Chondrocyte (in vitro differentiated cells): Measurements from ENCODE around the gene MRPL53. TPM values are rescaled to one million over a fixed set of nuclear protein-coding genes. Genes with fewer than 3 reads are reported as not detected.

Experiments
- DNase-seq: peaks from one replicate; pipeline ENCODE4 v3.0.0; 2021; ENCODE audit warnings: mixed read lengths, low spot score
- H3K27ac Mint-ChIP-seq: one replicate; pipeline ENCODE4 v1.8.0; 2021; ENCODE audit warnings: mild to moderate bottlenecking, moderate library complexity, mixed read lengths; ENCODE audit not compliant: unreplicated experiment
- H3K27me3 Mint-ChIP-seq: 2 replicates; pipeline ENCODE4 v1.8.0; 2021; ENCODE audit warnings: low read depth, mixed read lengths
- H3K36me3 Mint-ChIP-seq: 2 replicates; pipeline ENCODE4 v1.8.0; 2021; ENCODE audit warnings: low read depth, mixed read lengths
- H3K4me1 Mint-ChIP-seq: 2 replicates; pipeline ENCODE4 v1.8.0; 2021; ENCODE audit warnings: low read depth, mild to moderate bottlenecking, mixed read lengths
- H3K4me3 Mint-ChIP-seq: one replicate; pipeline ENCODE4 v1.8.0; 2021; ENCODE audit warnings: mild to moderate bottlenecking, moderate library complexity, mixed read lengths; ENCODE audit not compliant: unreplicated experiment
- H3K9me3 Mint-ChIP-seq: 2 replicates; pipeline ENCODE4 v1.8.0; 2021; ENCODE audit warnings: low read depth, mixed read lengths
- CTCF ChIP-seq: fragments of 200-600 bp; sonication (generic); IDR thresholded peaks from 2 replicates; pipeline ENCODE4 v1.5.0; 2021; ENCODE audit warnings: antibody characterized with exemption, mild to moderate bottlenecking, moderate library complexity
- total RNA-seq: library from RNA; stranded (reverse); gene quantifications from 3 replicates; pipeline ENCODE4 v1.2.1, GENCODE V29; 2021

The MRPL53 gene
- total RNA-seq, 1 donor from 2014 or later: 49.5 TPM

GRCh38 chr2:74425523-74425922, 47.0 kb downstream of the MRPL53 start:
- Mint-ChIP-seq H3K27ac (no peak overlapping the region), H3K9me3 (no peaks in the 10 kb centered on the region), H3K4me1 (peaks cover 12% of the 10 kb centered on the region), H3K27me3 (no peaks in the 10 kb centered on the region), H3K36me3 (peaks cover 30% of the 10 kb centered on the region), H3K4me3 (no peak overlapping the region)
- TF ChIP-seq CTCF: no peak
- no peak for DNase-seq

GRCh38 chr2:74424995-74425406, 47.5 kb downstream of the MRPL53 start:
- Mint-ChIP-seq H3K36me3 (peaks cover 27% of the 10 kb centered on the region), H3K27me3 (no peaks in the 10 kb centered on the region), H3K27ac (no peak overlapping the region), H3K9me3 (no peaks in the 10 kb centered on the region), H3K4me1 (peaks cover 12% of the 10 kb centered on the region), H3K4me3 (no peak overlapping the region)
- DNase-seq: no peak
- TF ChIP-seq CTCF: no peak

- Mint-ChIP-seq H3K27ac (no peak overlapping the region), H3K4me3 (no peak overlapping the region)
Measured at GRCh38 chr2:74424139-74424992, 48.1 kb downstream of the MRPL53 start.

GRCh38 chr2:74423231-74424095, 49.0 kb downstream of the MRPL53 start:
- no peak for TF ChIP-seq CTCF
- Mint-ChIP-seq H3K9me3 (no peaks in the 10 kb centered on the region), H3K4me1 (peaks cover 12% of the 10 kb centered on the region), H3K27ac (no peak overlapping the region), H3K4me3 (no peak overlapping the region), H3K27me3 (no peaks in the 10 kb centered on the region), H3K36me3 (peaks cover 17% of the 10 kb centered on the region)
- no peak for DNase-seq

More at GRCh38 chr2:74424139-74424992, 48.1 kb downstream of the MRPL53 start:
- Mint-ChIP-seq H3K36me3 (peaks cover 24% of the 10 kb centered on the region), H3K4me1 (peaks cover 12% of the 10 kb centered on the region), H3K27me3 (no peaks in the 10 kb centered on the region), H3K9me3 (no peaks in the 10 kb centered on the region)
- no peak for TF ChIP-seq CTCF
- no peak for DNase-seq

Other genes starting within 250 kb of the MRPL53 start
- 0.65 to 2.2 TPM (median 1.2 TPM) in 3 replicates for gene SLC4A5, start 129.3 kb downstream of the MRPL53 start, total RNA-seq
- 157 to 167 TPM (median 161 TPM) in 3 replicates for gene DCTN1, start 92.4 kb downstream of the MRPL53 start, total RNA-seq
- gene C2orf81, start 51.1 kb downstream of the MRPL53 start, total RNA-seq: 1.3 to 3.4 TPM (median 1.5 TPM) in 3 replicates
- gene WDR54, start 51.0 kb downstream of the MRPL53 start, total RNA-seq: 10.4 to 11.2 TPM (median 11.0 TPM) in 3 replicates
- 18.3 to 32.4 TPM (median 20.4 TPM) in 3 replicates for gene RTKN, start 30.7 kb downstream of the MRPL53 start, total RNA-seq
- 23.2 to 35.0 TPM (median 24.3 TPM) in 3 replicates for gene INO80B, start 17.6 kb downstream of the MRPL53 start, total RNA-seq
- 56.1 to 93.0 TPM (median 62.4 TPM) in 3 replicates for gene WBP1, start 14.2 kb downstream of the MRPL53 start, total RNA-seq
- 62.6 to 79.0 TPM (median 67.1 TPM) in 3 replicates for gene MOGS, start 7.3 kb downstream of the MRPL53 start, total RNA-seq
- 12.7 to 21.9 TPM (median 13.3 TPM) in 3 replicates for gene CCDC142, start 10.3 kb upstream of the MRPL53 start, total RNA-seq
- 17.4 to 25.4 TPM (median 18.1 TPM) in 3 replicates for gene TTC31, start 10.4 kb upstream of the MRPL53 start, total RNA-seq
- gene LBX2, start 26.9 kb upstream of the MRPL53 start, total RNA-seq: 0.90 to 2.3 TPM (median 1.3 TPM) in 3 replicates
- gene PCGF1, start 35.0 kb upstream of the MRPL53 start, total RNA-seq: 26.1 to 30.7 TPM (median 30.0 TPM) in 3 replicates
- 0.10 TPM in 1 of 3 replicates, not detected in the others for gene TLX2, start 41.8 kb upstream of the MRPL53 start, total RNA-seq
- gene DQX1, start 53.6 kb upstream of the MRPL53 start, total RNA-seq: 0.34 TPM in 1 of 3 replicates, not detected in the others
- gene AUP1, start 57.0 kb upstream of the MRPL53 start, total RNA-seq: 76.8 to 94.3 TPM (median 79.8 TPM) in 3 replicates
- 23.8 to 31.2 TPM (median 24.2 TPM) in 3 replicates for gene HTRA2, start 57.3 kb upstream of the MRPL53 start, total RNA-seq
- gene LOXL3, start 81.3 kb upstream of the MRPL53 start, total RNA-seq: 107 to 112 TPM (median 109 TPM) in 3 replicates
- gene DOK1, start 82.0 kb upstream of the MRPL53 start, total RNA-seq: 33.6 to 46.0 TPM (median 44.4 TPM) in 3 replicates
- gene M1AP, start 175.7 kb upstream of the MRPL53 start, total RNA-seq: 0.35 TPM in 1 of 3 replicates, not detected in the others
- 14.7 to 17.4 TPM (median 16.7 TPM) in 3 replicates for gene SEMA4F, start 181.6 kb upstream of the MRPL53 start, total RNA-seq